HG02852 (cell line): ENCODE results near the gene GPR42.

ENCODE experiments used
- ATAC-seq: cut with Tn5 transposase; IDR thresholded peaks from one replicate; pipeline ENCODE4 v1.9.1; 2021; ENCODE audit warnings: mild to moderate bottlenecking, moderate library complexity; ENCODE audit not compliant: unreplicated experiment

Gene GPR42

GRCh38 chr19:35370722-35371121, at the start of gene GPR42:
Gene GPR42 (plus strand): TSS chr19:35371068. CDS start chr19:35371360, 292 bp downstream.
- ATAC-seq, result no peak

GRCh38 chr19:35321291-35321690, 49.6 kb upstream of the GPR42 start:
- ATAC-seq, result no peak

- no peak for ATAC-seq
These were observed 48.9 kb upstream of the GPR42 start for GRCh38 chr19:35322014-35322413.

- no peak for ATAC-seq
These were observed 43.2 kb upstream of the GPR42 start for GRCh38 chr19:35327642-35328041.

- no peak for ATAC-seq
These were observed 42.0 kb upstream of the GPR42 start, which contains the start of gene CD22 for GRCh38 chr19:35328851-35329285. Gene CD22 (plus strand): TSS chr19:35329187. CDS start chr19:35332041, 2,854 bp downstream.

GRCh38 chr19:35329323-35329722, 41.5 kb upstream of the GPR42 start:
- no peak for ATAC-seq

GRCh38 chr19:35330475-35330874, 40.4 kb upstream of the GPR42 start:
- peak; percentile 39 for ATAC-seq

- ATAC-seq, result no peak
These were observed 39.2 kb upstream of the GPR42 start for GRCh38 chr19:35331551-35332214.

GRCh38 chr19:35332817-35333216, 38.1 kb upstream of the GPR42 start:
- ATAC-seq, result no peak

GRCh38 chr19:35334144-35334753, 36.6 kb upstream of the GPR42 start:
- no peak for ATAC-seq

GRCh38 chr19:35336166-35336955, 34.5 kb upstream of the GPR42 start:
- no peak for ATAC-seq

GRCh38 chr19:35337097-35337983, 33.5 kb upstream of the GPR42 start:
- ATAC-seq, result no peak

- no peak for ATAC-seq
These were observed 32.9 kb upstream of the GPR42 start for GRCh38 chr19:35337984-35338296.

- ATAC-seq, result no peak
These were observed 30.4 kb upstream of the GPR42 start for GRCh38 chr19:35340431-35340830.

- no peak for ATAC-seq
These were observed 29.9 kb upstream of the GPR42 start for GRCh38 chr19:35341006-35341405.

- no peak for ATAC-seq
These were observed 29.2 kb upstream of the GPR42 start for GRCh38 chr19:35341565-35342225.

GRCh38 chr19:35342430-35342829, 28.4 kb upstream of the GPR42 start:
- ATAC-seq, result no peak

GRCh38 chr19:35344511-35345031, 26.3 kb upstream of the GPR42 start:
- no peak for ATAC-seq

- ATAC-seq, result no peak
These were observed 25.2 kb upstream of the GPR42 start for GRCh38 chr19:35345671-35346111.
